Neural progenitor cell (in vitro differentiated cells): ENCODE results near the gene RSPH6A.

Source experiments
- EZH2 ChIP-seq: fragments of 200-600 bp; sonication (generic); IDR thresholded peaks from 2 replicates; pipeline ENCODE4 v1.6.1; 2017; ENCODE audit warnings: antibody characterized with exemption, mild to moderate bottlenecking, moderate library complexity
- TF ChIP-seq, protein P1 (sequence below): fragments of 200-600 bp; sonication (generic); IDR thresholded peaks from 2 replicates; pipeline ENCODE4 v1.5.1; 2017; ENCODE audit warnings: antibody characterized with exemption, mild to moderate bottlenecking

DNA sequence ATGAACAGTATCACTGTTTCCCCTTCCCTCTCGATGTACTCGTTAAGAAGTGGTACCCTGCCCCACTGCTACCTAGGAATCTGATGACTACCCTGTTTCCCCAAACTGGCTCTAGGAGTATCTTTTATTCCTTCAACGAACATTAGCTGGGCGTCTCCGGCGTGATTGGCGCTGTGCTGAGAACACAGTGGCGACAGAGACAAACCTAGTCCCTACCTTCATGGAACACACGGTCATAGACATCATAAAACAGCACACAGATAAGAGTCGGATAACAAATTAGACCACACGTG lies 47.1 kb upstream of the RSPH6A start:
- TF ChIP-seq EZH2, result no peak
- TF ChIP-seq, protein P1, sequence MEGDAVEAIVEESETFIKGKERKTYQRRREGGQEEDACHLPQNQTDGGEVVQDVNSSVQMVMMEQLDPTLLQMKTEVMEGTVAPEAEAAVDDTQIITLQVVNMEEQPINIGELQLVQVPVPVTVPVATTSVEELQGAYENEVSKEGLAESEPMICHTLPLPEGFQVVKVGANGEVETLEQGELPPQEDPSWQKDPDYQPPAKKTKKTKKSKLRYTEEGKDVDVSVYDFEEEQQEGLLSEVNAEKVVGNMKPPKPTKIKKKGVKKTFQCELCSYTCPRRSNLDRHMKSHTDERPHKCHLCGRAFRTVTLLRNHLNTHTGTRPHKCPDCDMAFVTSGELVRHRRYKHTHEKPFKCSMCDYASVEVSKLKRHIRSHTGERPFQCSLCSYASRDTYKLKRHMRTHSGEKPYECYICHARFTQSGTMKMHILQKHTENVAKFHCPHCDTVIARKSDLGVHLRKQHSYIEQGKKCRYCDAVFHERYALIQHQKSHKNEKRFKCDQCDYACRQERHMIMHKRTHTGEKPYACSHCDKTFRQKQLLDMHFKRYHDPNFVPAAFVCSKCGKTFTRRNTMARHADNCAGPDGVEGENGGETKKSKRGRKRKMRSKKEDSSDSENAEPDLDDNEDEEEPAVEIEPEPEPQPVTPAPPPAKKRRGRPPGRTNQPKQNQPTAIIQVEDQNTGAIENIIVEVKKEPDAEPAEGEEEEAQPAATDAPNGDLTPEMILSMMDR, result peak; percentile 1
